ENCODE results near the gene SLC51B.
"Not testable (repeated sequence)": the region's sequence is repeated elsewhere in the genome, so short reads cannot be mapped to it uniquely, and the experiment has no call there.

The SLC51B gene

DNA sequence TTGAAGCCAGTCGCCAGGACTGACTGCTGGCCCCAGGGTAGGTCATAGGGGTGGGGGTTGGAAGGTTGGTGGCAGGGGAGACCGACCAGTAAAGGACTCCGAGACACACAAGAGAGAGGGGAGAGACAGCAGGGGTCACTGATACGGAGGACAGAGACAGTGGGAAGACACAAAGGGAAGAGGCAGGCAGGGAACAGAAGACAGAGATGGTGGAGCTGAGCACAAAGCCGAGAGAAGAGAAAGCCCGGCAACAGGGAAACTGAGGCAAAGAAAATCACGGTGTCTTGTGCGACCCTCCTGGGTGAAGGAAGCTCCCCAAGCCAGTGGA lies 22.1 kb downstream of the SLC51B start:
- DNase-seq: no peak

GRCh38 chr15:65067645-65068402 lies 22.6 kb downstream of the SLC51B start, which contains the start of gene RASL12:
RASL12 (minus strand) TSS chr15:65067991; CDS start chr15:65067835, 156 bp downstream.
- DNase-seq: no peak

GRCh38 chr15:65068403-65068788 lies 23.2 kb downstream of the SLC51B start:
- no peak for DNase-seq

DNA sequence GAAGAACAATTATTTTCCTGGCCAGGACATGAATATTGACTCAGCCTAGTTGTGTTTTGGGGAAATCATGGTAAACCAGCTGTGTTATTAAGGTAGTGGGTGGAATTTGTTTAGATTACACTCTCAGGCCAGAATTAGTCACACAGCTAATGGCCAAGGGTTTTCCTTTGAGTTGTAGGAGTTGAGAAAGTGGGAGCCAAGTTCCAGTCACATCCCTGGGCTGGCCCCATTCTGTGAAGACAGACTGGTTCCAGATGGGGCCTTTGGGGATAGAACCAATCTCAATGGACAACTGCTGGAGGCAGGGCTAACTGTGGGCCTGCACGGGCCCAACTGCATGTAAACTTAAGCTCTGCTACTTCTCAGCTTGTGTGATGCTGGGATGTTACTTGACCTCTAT lies 24.0 kb downstream of the SLC51B start:
- DNase-seq: no peak

GRCh38 chr15:65069779-65070546 lies 24.8 kb downstream of the SLC51B start:
- DNase-seq: no peak

DNA sequence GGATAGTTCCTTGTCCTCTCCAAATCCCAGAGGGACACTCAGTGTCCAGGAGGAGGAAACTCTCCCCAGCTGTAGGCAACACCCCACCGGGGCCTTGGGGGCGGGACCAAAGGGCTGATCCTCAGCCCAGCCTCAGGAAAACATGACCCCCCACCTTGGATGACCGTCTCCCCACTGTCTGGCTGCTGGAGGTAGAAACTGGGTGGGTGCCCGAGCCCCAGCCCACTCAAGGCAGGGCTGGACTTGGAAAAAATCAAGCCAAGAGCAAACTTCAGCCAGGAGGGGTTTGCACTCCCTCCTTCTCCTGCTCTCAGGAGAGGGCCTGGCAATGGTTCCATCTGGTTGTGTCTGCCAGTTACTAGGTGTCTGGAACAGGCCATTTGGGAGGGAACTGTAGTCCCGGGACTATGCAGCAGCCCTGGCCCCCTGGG lies 26.2 kb downstream of the SLC51B start:
- no peak for DNase-seq

- no peak for DNase-seq
Measured at GRCh38 chr15:65072027-65072426, 26.8 kb downstream of the SLC51B start.

DNA sequence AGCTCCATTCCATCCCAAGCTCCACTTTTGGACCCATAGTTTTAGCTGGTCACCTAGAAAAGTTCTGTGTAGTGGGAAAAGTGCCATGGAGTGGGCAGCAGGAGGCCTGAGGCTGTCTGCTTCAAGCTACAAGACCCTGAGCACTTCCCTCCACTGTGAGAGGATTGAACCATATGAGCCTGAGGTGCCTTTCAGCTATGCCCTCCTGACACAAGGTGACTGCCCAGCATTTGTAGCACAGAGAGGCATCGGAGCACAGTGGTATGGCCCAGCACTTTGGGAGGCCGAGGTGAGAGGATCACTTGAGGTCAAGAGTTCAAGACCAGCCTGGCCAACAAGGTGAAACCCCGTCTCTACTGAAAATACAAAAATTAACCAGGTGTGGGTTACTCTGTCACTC lies 27.4 kb downstream of the SLC51B start:
- no peak for DNase-seq

DNA sequence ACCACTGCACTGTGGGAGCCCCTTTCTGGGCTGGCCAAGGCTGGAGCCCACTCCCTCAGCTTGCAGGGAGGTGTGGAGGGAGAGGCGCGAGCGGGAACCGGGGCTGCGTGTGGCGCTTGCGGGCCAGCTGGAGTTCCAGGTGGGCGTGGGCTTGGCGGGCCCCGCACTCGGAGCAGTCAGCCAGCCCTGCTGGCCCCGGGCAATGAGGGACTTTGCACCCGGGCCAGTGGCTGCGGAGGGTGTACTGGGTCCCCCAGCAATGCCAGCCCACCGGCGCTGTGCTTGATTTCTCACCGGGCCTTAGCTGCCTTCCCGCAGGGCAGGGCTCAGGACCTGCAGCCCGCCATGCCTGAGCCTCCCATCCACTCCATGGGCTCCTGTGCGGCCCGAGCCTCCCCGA lies 29.8 kb downstream of the SLC51B start:
- DNase-seq: not testable (repeated sequence)

GRCh38 chr15:65075607-65076395 lies 30.6 kb downstream of the SLC51B start:
- DNase-seq: not testable (repeated sequence)

GRCh38 chr15:65076486-65077290 lies 31.5 kb downstream of the SLC51B start, which contains the start of gene KBTBD13:
KBTBD13 (plus strand) TSS chr15:65076746; CDS start chr15:65076816, 70 bp downstream.
- DNase-seq: no peak

DNA sequence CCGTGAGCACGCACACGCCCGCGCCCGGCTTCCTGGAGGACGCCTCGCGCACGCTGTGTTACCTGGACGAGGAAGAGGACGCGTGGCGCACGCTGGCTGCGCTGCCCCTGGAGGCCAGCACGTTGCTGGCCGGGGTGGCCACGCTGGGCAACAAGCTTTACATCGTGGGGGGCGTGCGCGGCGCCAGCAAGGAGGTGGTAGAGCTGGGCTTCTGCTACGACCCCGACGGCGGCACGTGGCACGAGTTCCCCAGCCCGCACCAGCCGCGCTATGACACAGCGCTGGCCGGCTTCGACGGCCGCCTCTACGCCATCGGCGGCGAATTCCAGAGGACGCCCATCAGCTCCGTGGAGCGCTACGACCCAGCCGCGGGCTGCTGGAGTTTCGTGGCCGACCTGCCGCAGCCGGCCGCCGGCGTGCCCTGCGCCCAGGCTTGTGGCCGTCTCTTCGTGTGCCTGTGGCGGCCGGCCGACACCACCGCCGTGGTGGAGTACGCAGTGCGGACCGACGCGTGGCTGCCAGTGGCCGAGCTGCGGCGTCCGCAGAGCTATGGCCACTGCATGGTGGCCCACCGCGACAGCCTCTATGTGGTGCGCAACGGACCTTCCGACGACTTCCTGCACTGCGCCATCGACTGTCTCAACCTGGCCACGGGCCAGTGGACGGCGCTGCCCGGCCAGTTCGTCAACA lies 32.2 kb downstream of the SLC51B start:
- no peak for DNase-seq

GRCh38 chr15:65077981-65078352 lies 32.8 kb downstream of the SLC51B start:
- peak; percentile 47 for DNase-seq

- DNase-seq: no peak
Measured at GRCh38 chr15:65079580-65079979, 34.4 kb downstream of the SLC51B start.

DNA sequence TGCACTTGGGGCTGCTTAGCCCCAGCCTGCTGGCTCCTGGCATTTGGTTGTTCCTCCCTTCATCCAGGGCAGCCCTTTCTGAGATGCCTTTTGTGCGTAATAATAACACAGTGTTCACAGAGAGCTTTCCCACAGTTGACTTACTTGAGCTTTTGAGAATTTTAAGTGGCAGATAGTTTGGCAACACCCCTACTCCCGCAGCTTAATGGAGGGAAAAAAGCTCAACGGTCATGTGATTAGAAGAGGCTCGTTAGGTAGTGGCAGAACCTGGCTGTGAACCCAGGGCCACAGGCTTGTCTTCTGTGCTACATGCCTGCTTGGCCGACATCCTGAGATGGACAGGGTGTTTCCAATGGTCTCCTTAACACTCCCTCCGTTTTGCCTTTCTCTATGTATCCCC lies 36.1 kb downstream of the SLC51B start:
- DNase-seq: no peak

DNA sequence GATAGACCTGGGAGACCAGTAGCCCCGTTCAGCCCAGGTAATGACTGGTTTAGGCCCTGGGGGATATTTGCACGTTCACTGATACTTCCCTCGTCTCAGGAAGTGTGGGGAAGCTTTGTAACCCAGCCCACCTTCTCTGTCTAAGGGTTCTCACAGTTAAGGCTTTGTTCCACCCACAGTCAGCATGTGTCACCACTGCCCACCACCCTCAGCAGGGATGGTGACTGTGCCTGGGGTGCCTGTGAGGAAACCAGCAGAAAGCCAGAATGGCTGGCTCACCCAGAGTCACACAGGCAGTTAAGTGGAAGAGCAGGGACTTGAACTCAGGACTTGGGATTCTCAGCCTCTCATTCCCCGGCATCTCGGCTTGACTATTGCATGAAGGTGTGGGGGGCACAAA lies 36.6 kb downstream of the SLC51B start:
- no peak for DNase-seq

DNA sequence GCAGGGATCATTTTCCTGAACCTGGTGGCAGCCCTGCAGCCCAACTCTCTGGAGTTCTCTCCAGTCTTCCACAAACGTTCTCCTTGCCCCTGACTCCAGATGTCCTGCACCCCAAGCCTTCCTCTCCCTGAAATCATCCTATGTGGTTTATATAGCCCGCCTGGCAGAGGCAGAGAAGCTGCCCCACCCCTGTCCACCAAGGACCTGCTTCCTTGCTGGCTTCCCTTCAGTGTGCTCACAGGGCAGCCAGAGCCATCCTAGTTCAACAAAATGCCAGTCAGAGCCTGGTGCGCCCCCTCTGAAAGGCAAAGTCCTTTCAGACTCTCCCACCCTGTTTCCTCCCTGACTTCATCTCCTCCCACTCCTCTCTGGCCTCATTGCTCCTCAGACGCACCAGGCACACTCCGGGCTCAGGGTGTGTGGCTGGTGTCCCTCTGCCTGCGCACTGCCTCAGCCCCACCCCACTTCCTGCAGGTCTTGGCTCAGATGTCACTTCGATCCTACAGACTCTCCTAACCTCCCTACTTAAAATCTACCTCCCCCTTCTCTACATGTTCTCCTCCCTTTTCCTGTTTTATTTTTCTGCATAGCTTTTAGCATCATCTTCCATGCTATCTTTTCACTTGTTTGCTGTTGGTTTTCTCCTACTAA lies 37.2 kb downstream of the SLC51B start:
- no peak for DNase-seq

DNA sequence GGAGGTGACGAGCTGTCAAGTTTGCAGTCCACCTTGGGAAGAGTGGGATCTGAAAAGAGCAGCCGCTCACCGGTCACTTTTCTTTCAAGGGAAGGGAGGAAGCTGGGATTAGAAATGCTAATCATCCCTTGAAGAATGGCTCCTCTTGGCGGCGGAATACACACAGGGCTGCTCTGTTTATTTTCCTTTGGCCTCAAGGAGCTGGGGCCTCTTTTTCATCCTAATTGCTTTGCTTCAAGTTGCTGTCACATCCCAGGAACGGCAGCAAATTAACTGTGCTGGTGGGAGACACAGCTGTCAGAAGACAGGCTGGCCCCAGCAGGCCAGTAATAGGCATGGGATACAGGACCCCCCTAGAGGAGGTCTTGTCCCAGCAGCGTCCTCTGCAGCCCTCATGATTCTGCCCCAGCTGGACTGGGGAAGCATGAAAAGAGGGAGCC lies 38.1 kb downstream of the SLC51B start:
- no peak for DNase-seq

GRCh38 chr15:65084500-65085206 lies 39.5 kb downstream of the SLC51B start:
- no peak for DNase-seq

- no peak for DNase-seq
Measured at GRCh38 chr15:65085207-65085753, 40.1 kb downstream of the SLC51B start.
